Measurements from ENCODE around the gene TMEM185B.

GRCh38 chr2:120257522-120257921 is 34.3 kb upstream of the TMEM185B start:
- TF ChIP-seq CTCF (IDR thresholded peaks at IDR 0.05): no peak
- TF ChIP-seq POLR2A (IDR thresholded peaks at IDR 0.05): no peak
